Measurements from ENCODE around the gene FAAH. TPM values are rescaled to one million over a fixed set of nuclear protein-coding genes. Genes with fewer than 3 reads are reported as not detected.

Gene FAAH
- total RNA-seq, 1 experiment from 2014 or later = 38.6 TPM

DNA sequence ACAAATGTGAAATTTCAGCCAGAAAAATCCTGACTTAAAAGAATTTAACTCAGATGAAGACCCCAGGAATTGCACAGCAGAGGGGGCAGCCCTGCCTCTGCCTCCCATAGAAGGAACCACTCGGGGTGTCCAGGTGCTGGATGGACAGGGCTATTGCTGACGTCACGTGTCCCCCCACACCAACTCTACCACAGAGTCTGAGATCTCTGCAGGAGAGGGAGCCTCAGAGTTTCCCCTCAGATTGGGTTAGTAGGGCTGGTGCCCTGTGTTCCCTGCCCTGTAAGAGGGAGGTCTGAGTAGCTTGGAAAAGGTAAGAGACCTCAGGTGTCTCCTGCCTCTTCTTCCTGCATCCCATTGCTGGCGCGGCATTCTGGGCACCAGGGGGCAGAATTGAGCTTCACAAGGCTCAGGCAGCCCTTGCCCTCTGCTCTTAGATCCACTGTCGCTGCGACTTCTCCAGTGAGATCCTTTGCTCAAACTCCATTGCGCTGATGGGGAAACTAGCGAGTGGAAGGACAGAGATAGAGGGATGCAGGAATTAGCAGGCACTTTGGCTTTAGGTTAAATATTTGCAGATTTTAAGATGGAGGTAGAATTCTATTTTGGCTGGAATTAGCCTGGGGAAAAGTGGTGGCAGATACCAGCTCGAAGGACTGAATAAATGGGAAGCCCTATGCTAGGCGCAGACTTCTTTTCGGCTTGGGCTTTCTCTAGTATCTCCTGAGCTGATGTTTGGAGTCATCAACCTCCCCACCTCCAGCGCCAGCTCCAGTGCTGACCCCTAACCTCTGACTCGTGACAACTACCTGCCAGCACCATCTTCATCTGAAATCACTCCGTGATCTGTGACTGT, 52.8 kb downstream of the FAAH start:
- Mint-ChIP-seq H3K4me1 (peaks cover 50% of the 10 kb centered on the region), H3K4me3 (peak overlapping the region; percentile 61), H3K27me3 (ENCODE audit: low read depth) (peaks cover 86% of the 10 kb centered on the region), H3K9me3 (no peaks in the 10 kb centered on the region), H3K27ac (no peak overlapping the region), H3K36me3 (no peaks in the 10 kb centered on the region)
- no peak for TF ChIP-seq ZNF317 (CRISPR knock-in tag; IDR thresholded peaks at IDR 0.05; ENCODE audit: borderline replicate concordance, low read depth)
- TF ChIP-seq, protein P1, sequence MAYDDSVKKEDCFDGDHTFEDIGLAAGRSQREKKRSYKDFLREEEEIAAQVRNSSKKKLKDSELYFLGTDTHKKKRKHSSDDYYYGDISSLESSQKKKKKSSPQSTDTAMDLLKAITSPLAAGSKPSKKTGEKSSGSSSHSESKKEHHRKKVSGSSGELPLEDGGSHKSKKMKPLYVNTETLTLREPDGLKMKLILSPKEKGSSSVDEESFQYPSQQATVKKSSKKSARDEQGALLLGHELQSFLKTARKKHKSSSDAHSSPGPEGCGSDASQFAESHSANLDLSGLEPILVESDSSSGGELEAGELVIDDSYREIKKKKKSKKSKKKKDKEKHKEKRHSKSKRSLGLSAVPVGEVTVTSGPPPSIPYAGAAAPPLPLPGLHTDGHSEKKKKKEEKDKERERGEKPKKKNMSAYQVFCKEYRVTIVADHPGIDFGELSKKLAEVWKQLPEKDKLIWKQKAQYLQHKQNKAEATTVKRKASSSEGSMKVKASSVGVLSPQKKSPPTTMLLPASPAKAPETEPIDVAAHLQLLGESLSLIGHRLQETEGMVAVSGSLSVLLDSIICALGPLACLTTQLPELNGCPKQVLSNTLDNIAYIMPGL (CRISPR knock-in tag; IDR thresholded peaks at IDR 0.05) = peak; percentile 63; the same call in 1 of the 2 replicates
- TF ChIP-seq ETV6 (CRISPR knock-in tag; IDR thresholded peaks at IDR 0.05) = 0 out of 2 replicates have a peak, but pooled peaks have one; percentile 19
- TF ChIP-seq, protein P2, sequence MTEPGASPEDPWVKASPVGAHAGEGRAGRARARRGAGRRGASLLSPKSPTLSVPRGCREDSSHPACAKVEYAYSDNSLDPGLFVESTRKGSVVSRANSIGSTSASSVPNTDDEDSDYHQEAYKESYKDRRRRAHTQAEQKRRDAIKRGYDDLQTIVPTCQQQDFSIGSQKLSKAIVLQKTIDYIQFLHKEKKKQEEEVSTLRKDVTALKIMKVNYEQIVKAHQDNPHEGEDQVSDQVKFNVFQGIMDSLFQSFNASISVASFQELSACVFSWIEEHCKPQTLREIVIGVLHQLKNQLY (CRISPR knock-in tag; IDR thresholded peaks at IDR 0.05) = no peak
- peak; percentile 40; the same call in 1 of the 2 replicates for TF ChIP-seq TEAD1 (CRISPR knock-in tag; IDR thresholded peaks at IDR 0.05)
- no peak for TF ChIP-seq IRF2 (CRISPR knock-in tag; IDR thresholded peaks at IDR 0.05; ENCODE audit: borderline replicate concordance, low read depth)
- 0 out of 2 replicates have a peak, but pooled peaks have one; percentile 3 for TF ChIP-seq ZNF121 (CRISPR knock-in tag; IDR thresholded peaks at IDR 0.05)
- TF ChIP-seq CREM (CRISPR knock-in tag; IDR thresholded peaks at IDR 0.05) = 0 out of 2 replicates have a peak, but pooled peaks have one; percentile 21
- no peak for TF ChIP-seq SMAD3 (CRISPR knock-in tag; IDR thresholded peaks at IDR 0.05; ENCODE audit: borderline replicate concordance)
- TF ChIP-seq, protein P3, sequence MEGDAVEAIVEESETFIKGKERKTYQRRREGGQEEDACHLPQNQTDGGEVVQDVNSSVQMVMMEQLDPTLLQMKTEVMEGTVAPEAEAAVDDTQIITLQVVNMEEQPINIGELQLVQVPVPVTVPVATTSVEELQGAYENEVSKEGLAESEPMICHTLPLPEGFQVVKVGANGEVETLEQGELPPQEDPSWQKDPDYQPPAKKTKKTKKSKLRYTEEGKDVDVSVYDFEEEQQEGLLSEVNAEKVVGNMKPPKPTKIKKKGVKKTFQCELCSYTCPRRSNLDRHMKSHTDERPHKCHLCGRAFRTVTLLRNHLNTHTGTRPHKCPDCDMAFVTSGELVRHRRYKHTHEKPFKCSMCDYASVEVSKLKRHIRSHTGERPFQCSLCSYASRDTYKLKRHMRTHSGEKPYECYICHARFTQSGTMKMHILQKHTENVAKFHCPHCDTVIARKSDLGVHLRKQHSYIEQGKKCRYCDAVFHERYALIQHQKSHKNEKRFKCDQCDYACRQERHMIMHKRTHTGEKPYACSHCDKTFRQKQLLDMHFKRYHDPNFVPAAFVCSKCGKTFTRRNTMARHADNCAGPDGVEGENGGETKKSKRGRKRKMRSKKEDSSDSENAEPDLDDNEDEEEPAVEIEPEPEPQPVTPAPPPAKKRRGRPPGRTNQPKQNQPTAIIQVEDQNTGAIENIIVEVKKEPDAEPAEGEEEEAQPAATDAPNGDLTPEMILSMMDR (IDR thresholded peaks at IDR 0.05) = peak; percentile 79
- DNase-seq (ENCODE audit: low spot score) = peak; percentile 97
- ChIA-PET CTCF (interaction anchor here (0.6 to 3.9 kb wide), 66 partner anchors 9 to 790 kb away, joined by 3 to 241 read pairs (median 6); partner anchors contain the start of genes DMBX1, EFCAB14, KNCN and MKNK1), POLR2A (interaction anchor here (0.9 to 1.7 kb wide), 4 partner anchors 34 to 158 kb away, joined by 3 to 5 read pairs (median 4); partner anchors contain the start of gene MKNK1)
- peak; percentile 50 for ATAC-seq

DNA sequence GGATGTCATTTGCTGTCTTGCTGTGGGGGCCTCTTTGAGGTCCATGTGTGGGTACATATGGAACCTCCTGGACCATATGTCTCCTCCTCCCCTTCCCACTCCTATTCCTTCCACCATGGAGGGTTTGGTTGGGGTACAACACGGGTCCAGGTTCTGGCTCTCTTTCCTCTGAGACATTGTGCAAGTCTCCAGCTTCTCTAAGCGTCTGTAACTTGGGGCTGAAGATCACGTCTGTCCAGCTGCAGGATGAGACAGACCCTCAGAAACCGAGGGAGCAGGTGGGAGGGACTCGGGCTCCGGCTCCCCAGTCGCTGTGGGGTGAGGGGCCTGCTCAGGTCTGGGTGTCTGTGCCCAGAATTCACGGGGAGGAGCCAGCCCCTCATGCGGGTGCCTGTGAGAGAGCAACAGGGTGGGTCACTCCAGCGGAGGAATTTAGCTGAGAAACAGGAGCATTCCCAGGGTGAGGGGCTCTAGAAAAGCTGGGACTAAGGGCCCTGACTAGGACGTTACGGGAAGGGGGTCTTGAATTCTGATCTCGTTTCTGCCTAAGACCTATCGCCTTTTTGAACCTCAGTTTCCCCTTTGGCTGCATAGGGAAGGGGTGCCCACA, 53.5 kb downstream of the FAAH start:
- TF ChIP-seq NFE2L1 (CRISPR knock-in tag; IDR thresholded peaks at IDR 0.05) (no peak), TCF7 (CRISPR knock-in tag; IDR thresholded peaks at IDR 0.05; ENCODE audit: low read depth) (no peak), NR3C1 (CRISPR knock-in tag; conservative IDR thresholded peaks at IDR 0.05; ENCODE audit: low read depth) (no peak)
- Mint-ChIP-seq H3K9me3 (no peaks in the 10 kb centered on the region), H3K4me1 (peaks cover 57% of the 10 kb centered on the region), H3K4me3 (peak overlapping the region; percentile 61), H3K36me3 (no peaks in the 10 kb centered on the region), H3K27me3 (ENCODE audit: low read depth) (peaks cover 90% of the 10 kb centered on the region), H3K27ac (no peak overlapping the region)
- ChIA-PET POLR2A (interaction anchor here (1.2 to 1.7 kb wide), 3 partner anchors 33 to 157 kb away, joined by 4 to 5 read pairs (median 5); partner anchors contain the start of gene MKNK1), CTCF (interaction anchor here (0.6 to 3.9 kb wide), 54 partner anchors 10 to 789 kb away, joined by 3 to 241 read pairs (median 8); partner anchors contain the start of genes DMBX1, EFCAB14, KNCN and MKNK1)
- peak; percentile 4; the same call in 1 of the 2 replicates for ATAC-seq
- no peak for DNase-seq (ENCODE audit: low spot score)

All from WTC11 (cell line).